ENCODE data around the gene GNL1. TPM values are rescaled to one million over a fixed set of nuclear protein-coding genes. Genes with fewer than 3 reads are reported as not detected.
"Not testable (repeated sequence)": the region's sequence is repeated elsewhere in the genome, so short reads cannot be mapped to it uniquely, and the experiment has no call there.

Gene GNL1
- total RNA-seq, 1 donor from 2014 or later = 61.5 TPM

- H3K36me3 Mint-ChIP-seq (ENCODE audit: low read depth) = no peaks in the 10 kb centered on the region
- peaks cover 9% of the 10 kb centered on the region for H3K4me1 Mint-ChIP-seq (ENCODE audit: low read depth)
- no peaks in the 10 kb centered on the region for H3K27me3 Mint-ChIP-seq (ENCODE audit: low read depth)
- no peak overlapping the region for H3K4me3 Mint-ChIP-seq (ENCODE audit: unreplicated experiment)
- TF ChIP-seq CTCF (IDR thresholded peaks at IDR 0.05) = no peak
- H3K27ac Mint-ChIP-seq (ENCODE audit: unreplicated experiment) = no peak overlapping the region
- no peaks in the 10 kb centered on the region for H3K9me3 Mint-ChIP-seq (ENCODE audit: low read depth)
- DNase-seq (ENCODE audit: low spot score) = no peak
Observed at GRCh38 chr6:30530014-30530413, 26.3 kb downstream of the GNL1 start.

- not testable (repeated sequence) for H3K4me3 Mint-ChIP-seq (ENCODE audit: unreplicated experiment); H3K27ac Mint-ChIP-seq (ENCODE audit: unreplicated experiment)
Observed at GRCh38 chr6:30529349-30529875, 26.9 kb downstream of the GNL1 start.

GRCh38 chr6:30526444-30526843, 29.8 kb downstream of the GNL1 start:
- peaks cover 18% of the 10 kb centered on the region for H3K27me3 Mint-ChIP-seq (ENCODE audit: low read depth)
- DNase-seq (ENCODE audit: low spot score); H3K4me1 Mint-ChIP-seq (ENCODE audit: low read depth); H3K36me3 Mint-ChIP-seq (ENCODE audit: low read depth); H3K9me3 Mint-ChIP-seq (ENCODE audit: low read depth); H3K27ac Mint-ChIP-seq (ENCODE audit: unreplicated experiment); H3K4me3 Mint-ChIP-seq (ENCODE audit: unreplicated experiment): not testable (repeated sequence)

More at GRCh38 chr6:30529349-30529875, 26.9 kb downstream of the GNL1 start:
- H3K27me3 Mint-ChIP-seq (ENCODE audit: low read depth); H3K4me1 Mint-ChIP-seq (ENCODE audit: low read depth); H3K9me3 Mint-ChIP-seq (ENCODE audit: low read depth); DNase-seq (ENCODE audit: low spot score); H3K36me3 Mint-ChIP-seq (ENCODE audit: low read depth): not testable (repeated sequence)

DNA sequence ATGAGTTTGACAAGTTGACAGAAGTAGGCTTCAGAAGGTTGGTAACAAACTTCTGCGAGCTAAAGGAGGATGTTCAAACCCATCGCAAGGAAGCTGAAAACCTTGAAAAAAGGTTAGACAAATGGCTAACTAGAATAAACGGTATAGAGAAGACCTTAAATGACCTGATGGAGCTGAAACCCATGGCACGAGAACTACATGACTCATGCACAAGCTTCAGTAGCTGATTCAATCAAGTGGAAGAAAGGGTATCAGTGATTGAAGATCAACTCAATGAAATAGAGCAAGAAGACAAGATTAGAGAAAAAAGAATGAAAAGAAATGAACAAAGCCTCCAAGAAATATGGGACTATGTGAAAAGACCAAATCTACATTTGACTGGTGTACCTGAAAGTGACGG, 34.3 kb downstream of the GNL1 start:
- not testable (repeated sequence) for H3K27ac Mint-ChIP-seq (ENCODE audit: unreplicated experiment); DNase-seq (ENCODE audit: low spot score); H3K4me3 Mint-ChIP-seq (ENCODE audit: unreplicated experiment); H3K4me1 Mint-ChIP-seq (ENCODE audit: low read depth); H3K36me3 Mint-ChIP-seq (ENCODE audit: low read depth); H3K9me3 Mint-ChIP-seq (ENCODE audit: low read depth)
- peaks cover 18% of the 10 kb centered on the region for H3K27me3 Mint-ChIP-seq (ENCODE audit: low read depth)

DNA sequence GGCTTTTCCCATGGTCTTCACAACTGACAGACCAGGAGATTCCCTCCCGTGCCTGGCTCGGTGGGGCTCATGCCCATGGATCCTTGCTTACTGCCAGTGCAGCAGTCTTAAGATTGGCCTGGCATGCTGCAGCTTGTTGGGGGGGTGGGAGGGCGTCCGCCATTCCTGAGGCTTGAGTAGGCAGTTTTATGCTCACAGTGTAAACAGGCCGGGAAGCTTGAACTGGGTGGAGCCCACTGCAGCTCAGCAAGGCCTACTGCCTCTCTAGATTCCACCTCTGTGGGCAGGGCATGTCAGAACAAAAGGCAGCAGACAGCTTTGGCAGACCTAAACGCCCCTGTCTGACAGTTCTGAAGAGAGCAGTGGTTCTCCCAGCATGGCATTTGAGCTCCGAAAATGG, 35.2 kb downstream of the GNL1 start:
- H3K36me3 Mint-ChIP-seq (ENCODE audit: low read depth); DNase-seq (ENCODE audit: low spot score); H3K9me3 Mint-ChIP-seq (ENCODE audit: low read depth); H3K4me1 Mint-ChIP-seq (ENCODE audit: low read depth); H3K27ac Mint-ChIP-seq (ENCODE audit: unreplicated experiment); H3K4me3 Mint-ChIP-seq (ENCODE audit: unreplicated experiment): not testable (repeated sequence)
- H3K27me3 Mint-ChIP-seq (ENCODE audit: low read depth) = peaks cover 18% of the 10 kb centered on the region

DNA sequence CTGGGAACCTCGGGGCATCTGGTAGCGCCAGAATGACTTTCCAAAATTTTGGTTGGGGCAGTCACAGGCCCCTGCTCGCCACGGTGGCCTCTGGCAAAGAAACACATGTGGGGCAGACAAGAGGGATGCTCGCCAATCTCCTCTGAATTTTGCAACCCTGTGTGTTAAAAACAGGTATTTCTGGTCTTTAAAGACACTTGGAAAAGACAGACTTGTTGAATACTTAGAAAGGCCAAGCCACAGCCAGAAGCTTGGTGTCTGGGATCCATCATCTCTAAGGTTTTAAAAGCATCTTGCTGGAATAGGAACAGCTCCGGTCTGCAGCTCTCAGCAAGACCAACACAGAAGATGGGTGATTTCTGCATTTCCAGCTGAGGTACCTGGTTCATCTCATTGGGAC, 35.8 kb downstream of the GNL1 start:
- no peak for DNase-seq (ENCODE audit: low spot score)
- Mint-ChIP-seq H3K27ac (ENCODE audit: unreplicated experiment) (no peak overlapping the region), H3K27me3 (ENCODE audit: low read depth) (peaks cover 18% of the 10 kb centered on the region), H3K36me3 (ENCODE audit: low read depth) (no peaks in the 10 kb centered on the region), H3K9me3 (ENCODE audit: low read depth) (no peaks in the 10 kb centered on the region), H3K4me1 (ENCODE audit: low read depth) (peaks cover 8% of the 10 kb centered on the region), H3K4me3 (ENCODE audit: unreplicated experiment) (no peak overlapping the region)
- TF ChIP-seq CTCF (IDR thresholded peaks at IDR 0.05) = no peak

DNA sequence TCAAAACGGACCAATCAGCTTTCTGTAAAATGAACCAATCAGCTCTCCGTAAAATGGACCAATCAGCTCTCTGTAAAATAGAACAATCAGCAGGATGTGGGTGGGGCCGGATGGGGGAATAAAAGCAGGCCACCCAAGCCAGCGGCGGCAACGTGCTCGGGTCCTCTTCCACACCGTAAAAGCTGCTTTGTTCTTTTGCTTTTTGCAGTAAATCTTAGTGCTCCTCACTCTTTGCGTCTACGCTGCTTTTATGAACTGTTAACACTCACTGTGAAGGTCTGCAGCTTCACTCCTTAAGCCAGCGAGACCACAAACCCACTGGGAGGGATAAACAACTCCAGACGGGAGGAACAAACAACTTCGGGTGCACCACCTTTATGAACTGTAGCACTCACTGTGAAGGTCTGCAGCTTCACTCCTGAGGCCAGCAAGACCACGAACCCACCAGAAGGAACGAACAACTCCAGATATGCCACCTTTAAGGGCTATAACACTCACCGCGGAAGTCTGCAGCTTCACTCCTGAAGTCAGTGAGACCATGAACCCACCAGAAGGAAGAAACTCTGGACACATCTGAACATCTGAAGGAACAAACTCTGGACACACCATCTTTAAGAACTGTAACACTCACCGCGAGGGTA, 37.7 kb downstream of the GNL1 start:
- H3K27ac Mint-ChIP-seq (ENCODE audit: unreplicated experiment); H3K36me3 Mint-ChIP-seq (ENCODE audit: low read depth); H3K4me3 Mint-ChIP-seq (ENCODE audit: unreplicated experiment); H3K9me3 Mint-ChIP-seq (ENCODE audit: low read depth); DNase-seq (ENCODE audit: low spot score): not testable (repeated sequence)
- peaks cover 15% of the 10 kb centered on the region for H3K27me3 Mint-ChIP-seq (ENCODE audit: low read depth)
- H3K4me1 Mint-ChIP-seq (ENCODE audit: low read depth) = peaks cover 11% of the 10 kb centered on the region

DNA sequence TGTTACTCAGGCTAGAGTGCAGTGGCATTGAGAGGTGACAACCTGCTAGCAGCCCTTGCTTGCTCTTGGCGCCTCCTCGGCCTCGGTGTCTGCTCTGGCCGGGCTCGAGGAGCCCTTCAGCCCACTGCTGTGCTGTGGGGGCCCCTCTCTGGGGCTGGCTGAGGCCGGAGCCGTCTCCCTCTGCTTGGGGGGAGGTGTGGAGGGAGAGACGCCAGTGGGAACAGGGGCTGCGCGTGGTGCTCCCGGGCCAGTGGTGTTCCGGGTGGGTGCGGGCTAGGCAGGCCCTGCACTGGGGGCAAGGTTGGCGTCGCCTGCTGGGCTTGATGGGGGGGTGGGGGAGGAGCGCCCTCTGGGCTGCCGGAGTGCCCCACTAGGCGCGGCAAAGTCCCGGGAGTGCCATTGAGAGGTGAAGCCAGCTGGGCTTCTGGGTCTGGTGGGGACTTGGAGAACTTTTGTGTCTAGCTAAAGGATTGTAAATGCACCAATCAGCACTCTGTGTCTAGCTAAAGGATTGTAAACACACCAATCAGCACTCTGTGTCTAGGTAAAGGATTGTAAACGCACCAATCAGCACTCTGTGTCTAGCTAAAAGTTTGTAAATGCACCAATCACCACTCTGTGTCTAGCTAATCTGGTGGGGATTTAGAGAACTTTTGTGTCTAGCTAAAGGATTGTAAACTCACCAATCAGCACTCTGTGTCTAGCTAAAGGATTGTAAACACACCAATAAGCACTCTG, 38.4 kb downstream of the GNL1 start:
- H3K27me3 Mint-ChIP-seq (ENCODE audit: low read depth); DNase-seq (ENCODE audit: low spot score); H3K4me3 Mint-ChIP-seq (ENCODE audit: unreplicated experiment); H3K9me3 Mint-ChIP-seq (ENCODE audit: low read depth); H3K27ac Mint-ChIP-seq (ENCODE audit: unreplicated experiment); H3K36me3 Mint-ChIP-seq (ENCODE audit: low read depth): not testable (repeated sequence)
- H3K4me1 Mint-ChIP-seq (ENCODE audit: low read depth) = peaks cover 11% of the 10 kb centered on the region

GRCh38 chr6:30516754-30517076, 39.6 kb downstream of the GNL1 start:
- DNase-seq (ENCODE audit: low spot score); H3K9me3 Mint-ChIP-seq (ENCODE audit: low read depth); H3K27me3 Mint-ChIP-seq (ENCODE audit: low read depth); H3K36me3 Mint-ChIP-seq (ENCODE audit: low read depth): not testable (repeated sequence)
- peak overlapping the region; percentile 82 for H3K4me3 Mint-ChIP-seq (ENCODE audit: unreplicated experiment)
- peaks cover 11% of the 10 kb centered on the region for H3K4me1 Mint-ChIP-seq (ENCODE audit: low read depth)
- H3K27ac Mint-ChIP-seq (ENCODE audit: unreplicated experiment) = peak overlapping the region; percentile 97

Data from chondrocyte (in vitro differentiated cells).